Measurements from ENCODE around the gene C10orf71.

The C10orf71 gene

GRCh38 chr10:49294731-49295130, 4.2 kb upstream of the C10orf71 start:
- DNase-seq = no peak

- DNase-seq = no peak
Observed at GRCh38 chr10:49295297-49295696, 3.7 kb upstream of the C10orf71 start.

- DNase-seq = no peak
Observed at GRCh38 chr10:49296382-49296781, 2.6 kb upstream of the C10orf71 start.

GRCh38 chr10:49296836-49297235, 2.1 kb upstream of the C10orf71 start:
- DNase-seq = no peak

GRCh38 chr10:49297818-49298670, 926 bp upstream of the C10orf71 start:
- no peak for DNase-seq

- DNase-seq = no peak
Observed at GRCh38 chr10:49298671-49298982, 343 bp upstream of the C10orf71 start.

GRCh38 chr10:49299816-49300139, 808 bp downstream of the C10orf71 start:
- no peak for DNase-seq

- DNase-seq = no peak
Observed at GRCh38 chr10:49300140-49300974, 1.4 kb downstream of the C10orf71 start.

GRCh38 chr10:49301302-49301701, 2.3 kb downstream of the C10orf71 start:
- no peak for DNase-seq

GRCh38 chr10:49302088-49302487, 3.1 kb downstream of the C10orf71 start:
- DNase-seq = no peak

- no peak for DNase-seq
Observed at GRCh38 chr10:49303711-49304110, 4.7 kb downstream of the C10orf71 start.

- DNase-seq = no peak
Observed at GRCh38 chr10:49304137-49304536, 5.2 kb downstream of the C10orf71 start.

GRCh38 chr10:49307921-49308320, 9.0 kb downstream of the C10orf71 start:
- no peak for DNase-seq

GRCh38 chr10:49308881-49309280, 9.9 kb downstream of the C10orf71 start:
- DNase-seq = no peak

- DNase-seq = no peak
Observed at GRCh38 chr10:49309691-49310411, 10.9 kb downstream of the C10orf71 start.

- peak; percentile 9 to 13 for DNase-seq
Observed at GRCh38 chr10:49310460-49310859, 11.5 kb downstream of the C10orf71 start.

GRCh38 chr10:49310901-49311554, 12.1 kb downstream of the C10orf71 start:
- DNase-seq = no peak

- DNase-seq = no peak
Observed at GRCh38 chr10:49311555-49312236, 12.7 kb downstream of the C10orf71 start.

- DNase-seq = no peak
Observed at GRCh38 chr10:49312246-49312869, 13.4 kb downstream of the C10orf71 start.

- no peak for DNase-seq
Observed at GRCh38 chr10:49313501-49314070, 14.6 kb downstream of the C10orf71 start.

GRCh38 chr10:49314806-49315205, 15.8 kb downstream of the C10orf71 start:
- no peak for DNase-seq

- DNase-seq = no peak
Observed at GRCh38 chr10:49318028-49318427, 19.1 kb downstream of the C10orf71 start.
